HepG2 (cell line): ENCODE results near the gene TUBB4B. TPM values are rescaled to one million over a fixed set of nuclear protein-coding genes. Genes with fewer than 3 reads are reported as not detected.

Experiments
- ATM ChIP-seq: fragments of 450-650 bp; IDR thresholded peaks from 2 replicates; pipeline ENCODE4 v1.7.1; 2017; ENCODE audit warnings: mild to moderate bottlenecking, borderline replicate concordance
- HNRNPH1 ChIP-seq: fragments of 200-400 bp; formaldehyde crosslinking; optimal IDR thresholded peaks from 2 replicates; pipeline ENCODE3; 2017; ENCODE audit warnings: mild to moderate bottlenecking, low read depth, low read length
- U2AF2 ChIP-seq: fragments of 200-400 bp; formaldehyde crosslinking; IDR thresholded peaks from 2 replicates; pipeline ENCODE4 v1.6.1; 2017; ENCODE audit warnings: low read depth, mild to moderate bottlenecking, low read length
- ZBTB1 ChIP-seq: sonication (generic); formaldehyde crosslinking; IDR thresholded peaks from 2 replicates; pipeline ENCODE4 v1.4.0; 2020; ENCODE audit warnings: missing genetic modification reagents, borderline replicate concordance
- ZBTB7A ChIP-seq: sonication (generic); formaldehyde crosslinking; IDR thresholded peaks from 2 replicates; pipeline ENCODE4 v1.8.0; 2022; ENCODE audit warnings: mild to moderate bottlenecking, missing genetic modification reagents
- ZMAT3 ChIP-seq: sonication (generic); formaldehyde crosslinking; conservative IDR thresholded peaks from 2 replicates; pipeline ENCODE4 v1.7.0; 2021; ENCODE audit warnings: missing genetic modification reagents
- ZNF563 ChIP-seq: sonication (generic); formaldehyde crosslinking; IDR thresholded peaks from 2 replicates; pipeline ENCODE4 v1.8.0; 2022; ENCODE audit warnings: mild to moderate bottlenecking, moderate library complexity, missing genetic modification reagents
- ZNF839 ChIP-seq: sonication (generic); formaldehyde crosslinking; IDR thresholded peaks from 2 replicates; pipeline ENCODE4 v1.4.0; 2020; ENCODE audit warnings: missing genetic modification reagents, mild to moderate bottlenecking, borderline replicate concordance
- polyA plus RNA-seq, 8 experiments: library from polyadenylated mRNA; depleted of rRNA in 3 of 8; stranded (reverse) in 7 of 8; unstranded in 1 of 8; fragments of >200 nt; fragmentation: Illumina TruSeq in 4 of 8; extraction: Trizol in 4 of 8; gene quantifications; 2 replicates each; pipeline versions ENCODE4 v1.2.1 to v1.2.3, GENCODE V29; 2011 to 2016; ENCODE audit warnings: low read depth in 4 of 8, missing spikeins in 1 of 8, mixed read lengths in 1 of 8; ENCODE audit not compliant: insufficient read depth in 1 of 8
- total RNA-seq, 5 experiments: library from RNA; depleted of rRNA; stranded (reverse); fragments of >200 nt; fragmentation: Illumina TruSeq; extraction: Trizol; gene quantifications; 2 replicates each; pipeline ENCODE4 v1.2.3, GENCODE V29; 2016; ENCODE audit warnings: low read depth in 1 of 5
- TF ChIP-seq, protein P1 (sequence below): sonication (generic); formaldehyde crosslinking; IDR thresholded peaks from 2 replicates; pipeline ENCODE4 v1.4.0; 2020; ENCODE audit warnings: missing genetic modification reagents, borderline replicate concordance
- TF ChIP-seq, protein P2 (sequence below): sonication (generic); formaldehyde crosslinking; IDR thresholded peaks from 2 replicates; pipeline ENCODE4 v1.4.0; 2020; ENCODE audit warnings: missing genetic modification reagents, mild to moderate bottlenecking, borderline replicate concordance
- TF ChIP-seq, protein P3 (sequence below): sonication (generic); formaldehyde crosslinking; IDR thresholded peaks from 2 replicates; pipeline ENCODE4 v1.5.1; 2020; ENCODE audit warnings: mild to moderate bottlenecking, missing genetic modification reagents, moderate library complexity
- TF ChIP-seq, protein P4 (sequence below): sonication (generic); formaldehyde crosslinking; IDR thresholded peaks from 2 replicates; pipeline ENCODE4 v1.5.0; 2020; ENCODE audit warnings: mild to moderate bottlenecking, missing genetic modification reagents, moderate library complexity
- TF ChIP-seq, protein P5 (sequence below): sonication (generic); formaldehyde crosslinking; IDR thresholded peaks from 2 replicates; pipeline ENCODE4 v1.8.1; 2023; ENCODE audit warnings: mild to moderate bottlenecking, moderate library complexity, missing genetic modification reagents

Gene TUBB4B
- total and polyA plus RNA-seq, 2 of the 13 experiments (the other 11 are each of a cell fraction or from before 2014, with no cell fraction given), result 182 to 412 TPM

DNA sequence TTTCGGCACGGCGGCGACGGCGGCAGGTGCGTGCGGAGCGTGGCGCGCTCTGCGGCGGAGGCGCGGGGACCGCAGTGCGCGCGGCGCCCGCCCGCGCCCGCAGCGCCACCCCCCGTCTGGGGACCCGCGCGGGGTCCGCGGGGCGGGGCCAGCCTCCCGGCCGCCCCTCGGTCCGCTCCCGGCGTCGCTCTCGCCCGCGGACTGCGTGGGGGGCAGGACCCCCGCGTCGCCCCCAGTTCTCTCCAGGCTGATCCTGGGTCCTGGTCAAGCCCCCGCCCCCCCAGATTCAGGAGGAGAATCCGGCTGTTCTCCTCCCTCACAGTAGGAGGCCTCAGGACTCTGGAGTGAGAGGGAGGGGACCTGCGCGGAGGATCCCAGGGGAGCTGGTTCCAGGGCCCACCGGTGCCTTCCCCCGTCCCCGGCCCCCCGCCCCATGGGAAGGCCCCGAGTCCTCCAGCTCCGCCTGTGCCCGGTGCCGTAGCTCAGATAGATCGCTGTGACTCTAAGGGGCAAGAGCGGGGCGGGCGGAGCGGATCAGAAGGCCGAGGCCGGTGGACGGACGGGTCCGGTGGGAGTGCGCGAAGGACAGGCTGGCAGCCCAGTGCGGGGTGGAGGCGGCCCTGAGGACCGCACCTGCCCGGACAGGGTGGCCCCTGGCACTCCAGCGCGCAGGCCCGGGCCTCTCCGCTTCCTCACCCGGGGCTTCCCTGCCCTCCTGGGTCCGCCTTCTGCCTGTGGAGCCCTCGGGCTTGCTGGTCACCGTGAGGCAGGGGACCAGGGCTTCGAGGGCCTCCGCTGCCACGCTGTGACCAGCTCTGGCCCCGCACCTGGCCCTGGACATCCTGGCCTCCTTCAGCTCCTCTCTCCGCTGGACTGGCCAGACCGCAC is 18.7 kb upstream of the TUBB4B start, which contains the start of gene RNF208 (continued):
- TF ChIP-seq U2AF2 (no peak), ZBTB7A (CRISPR knock-in tag) (0 out of 2 replicates have a peak, but pooled peaks have one; percentile 28), HNRNPH1 (no peak), ZNF839 (0 out of 2 replicates have a peak, but pooled peaks have one; percentile 24), ZMAT3 (CRISPR knock-in tag) (0 out of 2 replicates have a peak, but pooled peaks have one; percentile 25), ZBTB1 (CRISPR knock-in tag) (0 out of 2 replicates have a peak, but pooled peaks have one; percentile 34), ZNF563 (peak; percentile 62; the same call in 1 of the 2 replicates), ATM (no peak)
- TF ChIP-seq, protein P1, sequence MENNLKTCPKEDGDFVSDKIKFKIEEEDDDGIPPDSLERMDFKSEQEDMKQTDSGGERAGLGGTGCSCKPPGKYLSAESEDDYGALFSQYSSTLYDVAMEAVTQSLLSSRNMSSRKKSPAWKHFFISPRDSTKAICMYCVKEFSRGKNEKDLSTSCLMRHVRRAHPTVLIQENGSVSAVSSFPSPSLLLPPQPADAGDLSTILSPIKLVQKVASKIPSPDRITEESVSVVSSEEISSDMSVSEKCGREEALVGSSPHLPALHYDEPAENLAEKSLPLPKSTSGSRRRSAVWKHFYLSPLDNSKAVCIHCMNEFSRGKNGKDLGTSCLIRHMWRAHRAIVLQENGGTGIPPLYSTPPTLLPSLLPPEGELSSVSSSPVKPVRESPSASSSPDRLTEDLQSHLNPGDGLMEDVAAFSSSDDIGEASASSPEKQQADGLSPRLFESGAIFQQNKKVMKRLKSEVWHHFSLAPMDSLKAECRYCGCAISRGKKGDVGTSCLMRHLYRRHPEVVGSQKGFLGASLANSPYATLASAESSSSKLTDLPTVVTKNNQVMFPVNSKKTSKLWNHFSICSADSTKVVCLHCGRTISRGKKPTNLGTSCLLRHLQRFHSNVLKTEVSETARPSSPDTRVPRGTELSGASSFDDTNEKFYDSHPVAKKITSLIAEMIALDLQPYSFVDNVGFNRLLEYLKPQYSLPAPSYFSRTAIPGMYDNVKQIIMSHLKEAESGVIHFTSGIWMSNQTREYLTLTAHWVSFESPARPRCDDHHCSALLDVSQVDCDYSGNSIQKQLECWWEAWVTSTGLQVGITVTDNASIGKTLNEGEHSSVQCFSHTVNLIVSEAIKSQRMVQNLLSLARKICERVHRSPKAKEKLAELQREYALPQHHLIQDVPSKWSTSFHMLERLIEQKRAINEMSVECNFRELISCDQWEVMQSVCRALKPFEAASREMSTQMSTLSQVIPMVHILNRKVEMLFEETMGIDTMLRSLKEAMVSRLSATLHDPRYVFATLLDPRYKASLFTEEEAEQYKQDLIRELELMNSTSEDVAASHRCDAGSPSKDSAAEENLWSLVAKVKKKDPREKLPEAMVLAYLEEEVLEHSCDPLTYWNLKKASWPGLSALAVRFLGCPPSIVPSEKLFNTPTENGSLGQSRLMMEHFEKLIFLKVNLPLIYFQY (CRISPR knock-in tag), result no peak
- TF ChIP-seq, protein P2, sequence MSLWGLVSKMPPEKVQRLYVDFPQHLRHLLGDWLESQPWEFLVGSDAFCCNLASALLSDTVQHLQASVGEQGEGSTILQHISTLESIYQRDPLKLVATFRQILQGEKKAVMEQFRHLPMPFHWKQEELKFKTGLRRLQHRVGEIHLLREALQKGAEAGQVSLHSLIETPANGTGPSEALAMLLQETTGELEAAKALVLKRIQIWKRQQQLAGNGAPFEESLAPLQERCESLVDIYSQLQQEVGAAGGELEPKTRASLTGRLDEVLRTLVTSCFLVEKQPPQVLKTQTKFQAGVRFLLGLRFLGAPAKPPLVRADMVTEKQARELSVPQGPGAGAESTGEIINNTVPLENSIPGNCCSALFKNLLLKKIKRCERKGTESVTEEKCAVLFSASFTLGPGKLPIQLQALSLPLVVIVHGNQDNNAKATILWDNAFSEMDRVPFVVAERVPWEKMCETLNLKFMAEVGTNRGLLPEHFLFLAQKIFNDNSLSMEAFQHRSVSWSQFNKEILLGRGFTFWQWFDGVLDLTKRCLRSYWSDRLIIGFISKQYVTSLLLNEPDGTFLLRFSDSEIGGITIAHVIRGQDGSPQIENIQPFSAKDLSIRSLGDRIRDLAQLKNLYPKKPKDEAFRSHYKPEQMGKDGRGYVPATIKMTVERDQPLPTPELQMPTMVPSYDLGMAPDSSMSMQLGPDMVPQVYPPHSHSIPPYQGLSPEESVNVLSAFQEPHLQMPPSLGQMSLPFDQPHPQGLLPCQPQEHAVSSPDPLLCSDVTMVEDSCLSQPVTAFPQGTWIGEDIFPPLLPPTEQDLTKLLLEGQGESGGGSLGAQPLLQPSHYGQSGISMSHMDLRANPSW (CRISPR knock-in tag), result no peak
- TF ChIP-seq, protein P3, sequence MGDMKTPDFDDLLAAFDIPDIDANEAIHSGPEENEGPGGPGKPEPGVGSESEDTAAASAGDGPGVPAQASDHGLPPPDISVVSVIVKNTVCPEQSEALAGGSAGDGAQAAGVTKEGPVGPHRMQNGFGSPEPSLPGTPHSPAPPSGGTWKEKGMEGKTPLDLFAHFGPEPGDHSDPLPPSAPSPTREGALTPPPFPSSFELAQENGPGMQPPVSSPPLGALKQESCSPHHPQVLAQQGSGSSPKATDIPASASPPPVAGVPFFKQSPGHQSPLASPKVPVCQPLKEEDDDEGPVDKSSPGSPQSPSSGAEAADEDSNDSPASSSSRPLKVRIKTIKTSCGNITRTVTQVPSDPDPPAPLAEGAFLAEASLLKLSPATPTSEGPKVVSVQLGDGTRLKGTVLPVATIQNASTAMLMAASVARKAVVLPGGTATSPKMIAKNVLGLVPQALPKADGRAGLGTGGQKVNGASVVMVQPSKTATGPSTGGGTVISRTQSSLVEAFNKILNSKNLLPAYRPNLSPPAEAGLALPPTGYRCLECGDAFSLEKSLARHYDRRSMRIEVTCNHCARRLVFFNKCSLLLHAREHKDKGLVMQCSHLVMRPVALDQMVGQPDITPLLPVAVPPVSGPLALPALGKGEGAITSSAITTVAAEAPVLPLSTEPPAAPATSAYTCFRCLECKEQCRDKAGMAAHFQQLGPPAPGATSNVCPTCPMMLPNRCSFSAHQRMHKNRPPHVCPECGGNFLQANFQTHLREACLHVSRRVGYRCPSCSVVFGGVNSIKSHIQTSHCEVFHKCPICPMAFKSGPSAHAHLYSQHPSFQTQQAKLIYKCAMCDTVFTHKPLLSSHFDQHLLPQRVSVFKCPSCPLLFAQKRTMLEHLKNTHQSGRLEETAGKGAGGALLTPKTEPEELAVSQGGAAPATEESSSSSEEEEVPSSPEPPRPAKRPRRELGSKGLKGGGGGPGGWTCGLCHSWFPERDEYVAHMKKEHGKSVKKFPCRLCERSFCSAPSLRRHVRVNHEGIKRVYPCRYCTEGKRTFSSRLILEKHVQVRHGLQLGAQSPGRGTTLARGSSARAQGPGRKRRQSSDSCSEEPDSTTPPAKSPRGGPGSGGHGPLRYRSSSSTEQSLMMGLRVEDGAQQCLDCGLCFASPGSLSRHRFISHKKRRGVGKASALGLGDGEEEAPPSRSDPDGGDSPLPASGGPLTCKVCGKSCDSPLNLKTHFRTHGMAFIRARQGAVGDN (CRISPR knock-in tag), result peak; percentile 78; the same call in 1 of the 2 replicates
- TF ChIP-seq, protein P4, sequence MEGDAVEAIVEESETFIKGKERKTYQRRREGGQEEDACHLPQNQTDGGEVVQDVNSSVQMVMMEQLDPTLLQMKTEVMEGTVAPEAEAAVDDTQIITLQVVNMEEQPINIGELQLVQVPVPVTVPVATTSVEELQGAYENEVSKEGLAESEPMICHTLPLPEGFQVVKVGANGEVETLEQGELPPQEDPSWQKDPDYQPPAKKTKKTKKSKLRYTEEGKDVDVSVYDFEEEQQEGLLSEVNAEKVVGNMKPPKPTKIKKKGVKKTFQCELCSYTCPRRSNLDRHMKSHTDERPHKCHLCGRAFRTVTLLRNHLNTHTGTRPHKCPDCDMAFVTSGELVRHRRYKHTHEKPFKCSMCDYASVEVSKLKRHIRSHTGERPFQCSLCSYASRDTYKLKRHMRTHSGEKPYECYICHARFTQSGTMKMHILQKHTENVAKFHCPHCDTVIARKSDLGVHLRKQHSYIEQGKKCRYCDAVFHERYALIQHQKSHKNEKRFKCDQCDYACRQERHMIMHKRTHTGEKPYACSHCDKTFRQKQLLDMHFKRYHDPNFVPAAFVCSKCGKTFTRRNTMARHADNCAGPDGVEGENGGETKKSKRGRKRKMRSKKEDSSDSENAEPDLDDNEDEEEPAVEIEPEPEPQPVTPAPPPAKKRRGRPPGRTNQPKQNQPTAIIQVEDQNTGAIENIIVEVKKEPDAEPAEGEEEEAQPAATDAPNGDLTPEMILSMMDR (CRISPR knock-in tag), result peak; percentile 11; the same call in 1 of the 2 replicates
- TF ChIP-seq, protein P5, sequence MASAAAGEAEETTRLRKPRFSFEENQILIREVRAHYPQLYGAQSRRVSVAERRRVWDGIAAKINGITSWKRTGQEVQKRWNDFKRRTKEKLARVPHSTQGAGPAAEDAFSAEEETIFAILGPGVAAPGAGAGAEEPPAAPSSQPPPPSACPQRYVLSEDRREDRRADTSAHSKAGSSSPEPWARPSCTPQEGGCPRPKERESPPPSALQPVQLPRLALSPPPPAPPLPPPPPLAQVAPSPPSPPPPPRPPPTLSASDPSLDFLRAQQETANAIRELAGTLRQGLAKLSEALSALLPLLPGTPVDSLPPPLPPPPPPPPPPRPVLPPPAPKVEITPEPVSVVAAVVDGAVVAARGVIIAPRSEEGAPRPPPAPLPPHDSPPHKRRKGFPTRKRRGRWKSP, result peak; percentile 68; the same call in 1 of the 2 replicates
